Right lobe of liver (tissue), 6 donors: ENCODE results near the gene RALBP1. TPM values are rescaled to one million over a fixed set of nuclear protein-coding genes. Genes with fewer than 3 reads are reported as not detected.
"Not testable (repeated sequence)": the region's sequence is repeated elsewhere in the genome, so short reads cannot be mapped to it uniquely, and the experiment has no call there.

ENCODE experiments used
- ATAC-seq, 4 donors: fragments of 200-7000 bp; cut with Tn5 transposase; one replicate each; pipeline ENCODE4 v1.9.1; 2020; ENCODE audit warnings: mild to moderate bottlenecking in 4 of 4, moderate library complexity in 4 of 4
- DNase-seq, 3 donors: peaks; one replicate each; pipeline ENCODE4 v3.0.0-alpha.2; 2020
- H3K27ac ChIP-seq, 3 donors: fragments of 200-600 bp; one replicate each; pipeline ENCODE4 v1.8.0; 2022
- H3K27me3 ChIP-seq, 2 donors: fragments of 200-600 bp; one replicate each; pipeline ENCODE4 v1.8.0; 2022
- H3K36me3 ChIP-seq, 4 donors: fragments of 200-600 bp; sonication (generic) in 1 of 4; one replicate each; pipeline versions ENCODE4 v1.5.1 to v1.8.0; 2017 to 2022; ENCODE audit warnings: control low read depth in 1 of 4
- H3K4me1 ChIP-seq, 4 donors: fragments of 200-600 bp; sonication (generic) in 1 of 4; one replicate each; pipeline versions ENCODE4 v1.5.1 to v1.8.0; 2017 to 2022; ENCODE audit warnings: control low read depth in 1 of 4
- H3K4me3 ChIP-seq, 3 donors: fragments of 200-600 bp; one replicate each; pipeline ENCODE4 v1.8.0; 2022
- H3K9me3 ChIP-seq, 4 donors: fragments of 200-600 bp; sonication (generic) in 1 of 4; one replicate each; pipeline versions ENCODE4 v1.5.1 to v1.8.0; 2017 to 2022; ENCODE audit warnings: control low read depth in 1 of 4
- CTCF ChIP-seq, 4 donors: fragments of 200-600 bp in 3 of 4; fragments of 450-650 bp in 1 of 4; IDR thresholded peaks; one replicate each; pipeline versions ENCODE4 v1.5.1 to v1.8.0; 2016 to 2022; ENCODE audit warnings: antibody characterized with exemption in 4 of 4, mild to moderate bottlenecking in 2 of 4
- POLR2A ChIP-seq: fragments of 450-650 bp; IDR thresholded peaks from one replicate; pipeline ENCODE4 v1.6.1; 2017; ENCODE audit warnings: antibody characterized with exemption, mild to moderate bottlenecking
- WGBS: methylation state at CpG from one replicate; pipeline ENCODE4 v1.1.6; 2018; ENCODE audit warnings: low coverage, low lambda C conversion rate; ENCODE audit not compliant: insufficient coverage; ENCODE audit errors: missing lambda C conversion rate; 5-methylcytosine and 5-hydroxymethylcytosine counted together
- intact Hi-C, 2 donors: fragments of 100-400 bp; cut with DNase I; formaldehyde crosslinking; loops; one replicate each; pipeline versions ENCODE4 v1.11.2 to v1.14.1; 2022
- total RNA-seq, 6 experiments: library from RNA; depleted of rRNA in 2 of 6; stranded (reverse); fragments of >200 nt in 2 of 6; fragmentation: NEBNext Ultra II Directional in 3 of 6; extraction: Animal tissue kit (Norgen Biotek cat#: 25700) in 3 of 6; gene quantifications; one replicate each; pipeline versions ENCODE4 v1.1.0 to v1.2.4, GENCODE V29; 2016 to 2023
- donor health status: DM: no; HTN: yes; CAD: no.
- donor health status: DM: no; HTN: no; CAD: no.
- donor health status: DM: no; HTN: no; CAD: no.
- donor health status: DM: no; HTN: yes; CAD: no.
- donor health status: DM: no; HTN: yes; CAD: no.

The RALBP1 gene
- total RNA-seq, 6 experiments from 2014 or later = 16.3 to 35.9 (median 21.5) TPM

GRCh38 chr18:9449600-9450414 lies 25.5 kb upstream of the RALBP1 start:
- TF ChIP-seq POLR2A (no peak), CTCF (IDR thresholded peaks at IDR 0.05) (no peak)
- Histone ChIP-seq H3K4me1 (no peaks in the 10 kb centered on the region), H3K27me3 (no peaks in the 10 kb centered on the region), H3K36me3 (no peaks in the 10 kb centered on the region), H3K27ac (no peak overlapping the region), H3K4me3 (no peak overlapping the region), H3K9me3 (no peaks in the 10 kb centered on the region)
- WGBS = 59% methylated on average over 10 of the region's 12 CpGs
- no peak for ATAC-seq
- DNase-seq = no peak
- intact Hi-C loops = no loop called here

GRCh38 chr18:9450920-9451319 lies 24.4 kb upstream of the RALBP1 start:
- DNase-seq, intact Hi-C loops, ATAC-seq, H3K9me3 ChIP-seq, H3K27ac ChIP-seq, H3K27me3 ChIP-seq, H3K36me3 ChIP-seq, H3K4me3 ChIP-seq, H3K4me1 ChIP-seq: not testable (repeated sequence)
- 100% methylated on average over 1 of the region's 7 CpGs for WGBS

GRCh38 chr18:9453283-9453682 lies 22.0 kb upstream of the RALBP1 start:
- Histone ChIP-seq H3K9me3 (no peaks in the 10 kb centered on the region), H3K27me3 (no peaks in the 10 kb centered on the region), H3K4me1 (no peaks in the 10 kb centered on the region), H3K36me3 (no peaks in the 10 kb centered on the region), H3K4me3 (no peak overlapping the region), H3K27ac (no peak overlapping the region)
- ATAC-seq (no peak), DNase-seq (no peak)
- WGBS = 67% methylated on average over 2 of the region's 2 CpGs
- TF ChIP-seq POLR2A = no peak
- no peak for TF ChIP-seq CTCF (IDR thresholded peaks at IDR 0.05)
- intact Hi-C loops = no loop called here

GRCh38 chr18:9454061-9454703 lies 21.1 kb upstream of the RALBP1 start:
- ATAC-seq (no peak), DNase-seq (no peak)
- H3K4me1 ChIP-seq = no peaks in the 10 kb centered on the region
- H3K36me3 ChIP-seq = no peaks in the 10 kb centered on the region
- intact Hi-C loops = no loop called here
- WGBS = 47% methylated on average over 5 of the region's 5 CpGs
- H3K9me3 ChIP-seq = no peaks in the 10 kb centered on the region
- no peak overlapping the region for H3K27ac ChIP-seq
- no peak overlapping the region for H3K4me3 ChIP-seq
- H3K27me3 ChIP-seq = no peaks in the 10 kb centered on the region
- no peak for TF ChIP-seq CTCF (IDR thresholded peaks at IDR 0.05)
- no peak for TF ChIP-seq POLR2A
